Smooth muscle cell (in vitro differentiated cells): ENCODE measurements around the gene SLC51A. TPM values are rescaled to one million over a fixed set of nuclear protein-coding genes. Genes with fewer than 3 reads are reported as not detected.

Source experiments
- DNase-seq: peaks from one replicate; lab custom pipeline; 2025; ENCODE audit not compliant: unreplicated experiment; lab: John Stamatoyannopoulos, UW
- H2AFZ ChIP-seq: fragments of 200-600 bp; sonication (generic); 2 replicates; pipeline ENCODE4 v1.6.0; 2016; ENCODE audit warnings: antibody characterized with exemption, low read depth, mild to moderate bottlenecking
- H3F3A ChIP-seq: fragments of 200-600 bp; sonication (generic); 2 replicates; pipeline ENCODE4 v1.6.0; 2017; ENCODE audit warnings: antibody characterized with exemption, low read depth
- H3K27ac ChIP-seq: fragments of 200-600 bp; sonication (generic); 2 replicates; pipeline ENCODE4 v1.5.1; 2016; ENCODE audit warnings: low read depth, mild to moderate bottlenecking
- H3K27me3 ChIP-seq: fragments of 200-600 bp; sonication (generic); 2 replicates; pipeline ENCODE4 v1.6.1; 2016; ENCODE audit warnings: low read depth, mild to moderate bottlenecking
- H3K36me3 ChIP-seq: fragments of 200-600 bp; sonication (generic); 2 replicates; pipeline ENCODE4 v1.5.1; 2016; ENCODE audit warnings: low read depth
- H3K4me1 ChIP-seq: fragments of 200-600 bp; sonication (generic); 2 replicates; pipeline ENCODE4 v1.5.1; 2016; ENCODE audit warnings: low read depth
- H3K4me2 ChIP-seq: fragments of 200-600 bp; sonication (generic); 2 replicates; pipeline ENCODE4 v1.6.0; 2016; ENCODE audit warnings: mild to moderate bottlenecking
- H3K4me3 ChIP-seq: fragments of 200-600 bp; sonication (generic); 2 replicates; pipeline ENCODE4 v1.5.1; 2016; ENCODE audit warnings: mild to moderate bottlenecking
- H3K79me2 ChIP-seq: fragments of 200-600 bp; sonication (generic); 2 replicates; pipeline ENCODE4 v1.6.0; 2016; ENCODE audit warnings: low read depth, mild to moderate bottlenecking
- H3K9ac ChIP-seq: fragments of 200-600 bp; sonication (generic); 2 replicates; pipeline ENCODE4 v1.6.0; 2016; ENCODE audit warnings: low read depth
- H3K9me3 ChIP-seq: fragments of 200-600 bp; sonication (generic); replicated peaks from 2 replicates; pipeline ENCODE4 v1.5.1; 2016; ENCODE audit warnings: low read depth
- H4K20me1 ChIP-seq: fragments of 200-600 bp; sonication (generic); 2 replicates; pipeline ENCODE4 v1.6.0; 2016; ENCODE audit warnings: low read depth
- CTCF ChIP-seq: fragments of 200-600 bp; sonication (generic); IDR thresholded peaks from 2 replicates; pipeline ENCODE4 v1.5.1; 2017; ENCODE audit warnings: borderline replicate concordance, mild to moderate bottlenecking, antibody characterized with exemption; ENCODE audit not compliant: insufficient read depth, poor library complexity, severe bottlenecking
- WGBS: methylation state at CpG from one replicate; pipeline ENCODE4 v1.1.7; 2016; ENCODE audit warnings: low lambda C conversion rate; 5-methylcytosine and 5-hydroxymethylcytosine counted together
- polyA plus RNA-seq: library from polyadenylated mRNA; unstranded; fragments of >200 nt; fragmentation: Nextera tagmentation; extraction: Ambion mirVana; gene quantifications from 2 replicates; pipeline ENCODE4 v1.2.1, GENCODE V29; 2016
- total RNA-seq: library from RNA; depleted of rRNA; stranded (reverse); fragments of >200 nt; gene quantifications from 2 replicates; pipeline ENCODE4 v1.2.3, GENCODE V29; 2014

Gene SLC51A
- total and polyA plus RNA-seq, 2 experiments from 2014 or later = 1.8 TPM; not detected in 1

GRCh38 chr3:196219194-196219969, 3.0 kb downstream of the SLC51A start:
- Histone ChIP-seq H3K9ac (no peak overlapping the region), H3K27ac (no peak overlapping the region)

GRCh38 chr3:196219970-196220311, 3.6 kb downstream of the SLC51A start:
- H3K27ac ChIP-seq = no peak overlapping the region
- H2AFZ ChIP-seq = no peak overlapping the region
- H3K4me1 ChIP-seq = peaks cover 3% of the 10 kb centered on the region
- H3K27me3 ChIP-seq = peaks cover 9% of the 10 kb centered on the region
- 85% methylated on average over 18 of the region's 19 CpGs for WGBS
- no peak overlapping the region for H3K9ac ChIP-seq
- DNase-seq = no peak
- no peaks in the 10 kb centered on the region for H3K36me3 ChIP-seq
- H3K9me3 ChIP-seq = no peaks in the 10 kb centered on the region
- no peak overlapping the region for H3K4me3 ChIP-seq
- TF ChIP-seq CTCF = no peak
- no peak overlapping the region for H3K4me2 ChIP-seq
- H3K79me2 ChIP-seq = no peaks in the 10 kb centered on the region
- no peaks in the 10 kb centered on the region for H4K20me1 ChIP-seq
- H3F3A ChIP-seq = no peaks in the 10 kb centered on the region

More at GRCh38 chr3:196219194-196219969, 3.0 kb downstream of the SLC51A start:
- DNase-seq = no peak
- Histone ChIP-seq H3K4me1 (peaks cover 3% of the 10 kb centered on the region), H3K9me3 (no peaks in the 10 kb centered on the region), H3K27me3 (peaks cover 9% of the 10 kb centered on the region), H3K4me3 (no peak overlapping the region), H2AFZ (no peak overlapping the region), H3K36me3 (no peaks in the 10 kb centered on the region), H3F3A (no peaks in the 10 kb centered on the region), H3K79me2 (no peaks in the 10 kb centered on the region), H3K4me2 (peak overlapping the region; percentile 3), H4K20me1 (no peaks in the 10 kb centered on the region)
- TF ChIP-seq CTCF = no peak
- 59% methylated on average over 19 of the region's 19 CpGs for WGBS

- no peak overlapping the region for H3K4me3 ChIP-seq
- no peaks in the 10 kb centered on the region for H3K9me3 ChIP-seq
- no peak overlapping the region for H3K9ac ChIP-seq
- H4K20me1 ChIP-seq = no peaks in the 10 kb centered on the region
- no peaks in the 10 kb centered on the region for H3K36me3 ChIP-seq
- peaks cover 3% of the 10 kb centered on the region for H3K4me1 ChIP-seq
- no peak for DNase-seq
- no peak overlapping the region for H2AFZ ChIP-seq
- H3K79me2 ChIP-seq = no peaks in the 10 kb centered on the region
- TF ChIP-seq CTCF = no peak
- no peak overlapping the region for H3K27ac ChIP-seq
- H3K27me3 ChIP-seq = peaks cover 9% of the 10 kb centered on the region
- WGBS = 91% methylated on average over 10 of the region's 10 CpGs
- no peaks in the 10 kb centered on the region for H3F3A ChIP-seq
- no peak overlapping the region for H3K4me2 ChIP-seq
Measured at GRCh38 chr3:196220587-196220986, 4.3 kb downstream of the SLC51A start.

- no peaks in the 10 kb centered on the region for H3K36me3 ChIP-seq
- H3K79me2 ChIP-seq = no peaks in the 10 kb centered on the region
- no peak overlapping the region for H3K4me2 ChIP-seq
- H3K4me3 ChIP-seq = no peak overlapping the region
- H3K9me3 ChIP-seq = no peaks in the 10 kb centered on the region
- H3K27me3 ChIP-seq = peaks cover 9% of the 10 kb centered on the region
- no peak for DNase-seq
- no peak overlapping the region for H3K27ac ChIP-seq
- no peak overlapping the region for H3K9ac ChIP-seq
- no peaks in the 10 kb centered on the region for H3F3A ChIP-seq
- WGBS = 97% methylated on average over 7 of the region's 7 CpGs
- H2AFZ ChIP-seq = no peak overlapping the region
- no peak for TF ChIP-seq CTCF
- H4K20me1 ChIP-seq = no peaks in the 10 kb centered on the region
- H3K4me1 ChIP-seq = peaks cover 3% of the 10 kb centered on the region
Measured at GRCh38 chr3:196220991-196221390, 4.7 kb downstream of the SLC51A start.
